Liver (tissue), 9 donors: ENCODE results near the gene ZDHHC18. TPM values are rescaled to one million over a fixed set of nuclear protein-coding genes. Genes with fewer than 3 reads are reported as not detected.

ENCODE experiments used
- DNase-seq: peaks from one replicate; pipeline ENCODE4 v3.0.0-alpha.2; 2017; ENCODE audit warnings: low spot score
- H3K27ac ChIP-seq, 2 donors: one replicate each; pipeline ENCODE4 v1.7.0; 2013; ENCODE audit warnings: inconsistent platforms in 2 of 2, low read length in 2 of 2, control low read depth in 1 of 2, low read depth in 1 of 2, mild to moderate bottlenecking in 1 of 2
- H3K27me3 ChIP-seq, 4 donors: one replicate each; pipeline versions ENCODE4 v1.6.1 to v1.7.0; 2013; ENCODE audit warnings: low read length in 3 of 4, inconsistent platforms in 1 of 4, mild to moderate bottlenecking in 1 of 4, moderate library complexity in 1 of 4; ENCODE audit not compliant: control insufficient read depth in 4 of 4, insufficient read depth in 4 of 4
- H3K36me3 ChIP-seq, 4 donors: one replicate each; pipeline versions ENCODE4 v1.6.1 to v1.7.0; 2013; ENCODE audit warnings: low read length in 3 of 4, mild to moderate bottlenecking in 3 of 4, low read depth in 1 of 4, moderate library complexity in 1 of 4; ENCODE audit not compliant: control insufficient read depth in 4 of 4, insufficient read depth in 3 of 4
- H3K4me1 ChIP-seq, 4 donors: one replicate each; pipeline versions ENCODE4 v1.6.1 to v1.7.0; 2013; ENCODE audit warnings: low read length in 3 of 4, mild to moderate bottlenecking in 3 of 4, moderate library complexity in 1 of 4; ENCODE audit not compliant: control insufficient read depth in 4 of 4, insufficient read depth in 4 of 4
- H3K4me3 ChIP-seq, 3 donors: one replicate each; pipeline versions ENCODE4 v1.6.1 to v1.7.0; 2013; ENCODE audit warnings: low read length in 3 of 3, control low read depth in 1 of 3, low read depth in 1 of 3, mild to moderate bottlenecking in 1 of 3
- H3K9ac ChIP-seq, 2 donors: one replicate each; pipeline ENCODE4 v1.7.0; 2013; ENCODE audit warnings: low read length in 2 of 2, mild to moderate bottlenecking in 2 of 2, moderate library complexity in 2 of 2, control low read depth in 1 of 2, low read depth in 1 of 2
- H3K9me3 ChIP-seq, 4 donors: one replicate each; pipeline versions ENCODE4 v1.6.1 to v1.7.0; 2013; ENCODE audit warnings: low read length in 3 of 4; ENCODE audit not compliant: control insufficient read depth in 4 of 4
- ATF3 ChIP-seq: IDR thresholded peaks from 2 replicates; pipeline ENCODE4 v1.6.1; 2016; ENCODE audit warnings: antibody characterized with exemption
- EGR1 ChIP-seq, 2 donors: IDR thresholded peaks; 2 replicates each; pipeline ENCODE4 v1.6.1; 2016 to 2018; ENCODE audit warnings: antibody characterized with exemption in 2 of 2, low read depth in 2 of 2
- FOXA1 ChIP-seq: IDR thresholded peaks from 2 replicates; pipeline ENCODE4 v1.6.1; 2016; ENCODE audit warnings: antibody characterized with exemption
- FOXA2 ChIP-seq: IDR thresholded peaks from 2 replicates; pipeline ENCODE4 v1.6.1; 2016; ENCODE audit warnings: antibody characterized with exemption
- GABPA ChIP-seq, 2 donors: IDR thresholded peaks in 1 of 2; conservative IDR thresholded peaks in 1 of 2; 2 replicates each; pipeline ENCODE4 v1.6.1; 2016; ENCODE audit warnings: antibody characterized with exemption in 2 of 2, mild to moderate bottlenecking in 1 of 2, moderate library complexity in 1 of 2
- HNF4A ChIP-seq, 2 donors: conservative IDR thresholded peaks; 2 replicates each; pipeline ENCODE4 v1.6.1; 2016; ENCODE audit warnings: antibody characterized with exemption in 2 of 2, mild to moderate bottlenecking in 2 of 2
- HNF4G ChIP-seq: IDR thresholded peaks from 2 replicates; pipeline ENCODE4 v1.6.1; 2016; ENCODE audit warnings: antibody characterized with exemption
- JUND ChIP-seq, 2 donors: IDR thresholded peaks; 2 replicates each; pipeline ENCODE4 v1.6.1; 2016; ENCODE audit warnings: antibody characterized with exemption in 2 of 2
- MAX ChIP-seq: IDR thresholded peaks from 2 replicates; pipeline ENCODE4 v1.6.1; 2016; ENCODE audit warnings: antibody characterized with exemption
- RAD21 ChIP-seq, 2 donors: IDR thresholded peaks; 2 replicates each; pipeline ENCODE4 v1.6.1; 2016; ENCODE audit warnings: antibody characterized with exemption in 2 of 2, mild to moderate bottlenecking in 2 of 2
- RXRA ChIP-seq, 2 donors: IDR thresholded peaks; 2 replicates each; pipeline ENCODE4 v1.6.1; 2017 to 2018; ENCODE audit warnings: antibody characterized with exemption in 2 of 2, mild to moderate bottlenecking in 1 of 2
- SP1 ChIP-seq: IDR thresholded peaks from 2 replicates; pipeline ENCODE4 v1.6.1; 2018; ENCODE audit warnings: antibody characterized with exemption, mild to moderate bottlenecking
- TAF1 ChIP-seq: conservative IDR thresholded peaks from 2 replicates; pipeline ENCODE4 v1.6.1; 2016; ENCODE audit warnings: antibody characterized with exemption, mild to moderate bottlenecking
- YY1 ChIP-seq: IDR thresholded peaks from 2 replicates; pipeline ENCODE4 v1.6.1; 2016; ENCODE audit warnings: antibody characterized with exemption, mild to moderate bottlenecking
- WGBS: extraction: QIAGEN DNeasy Blood & Tissue Kit; methylation state at CpG from one replicate; pipeline ENCODE4 v1.1.7; 2013; 5-methylcytosine and 5-hydroxymethylcytosine counted together
- polyA plus RNA-seq, 2 donors: library from polyadenylated mRNA; stranded (reverse) in 1 of 2; unstranded in 1 of 2; fragments of 200-250 nt in 1 of 2; fragments of >200 nt in 1 of 2; fragmentation: Nextera tagmentation in 1 of 2; extraction: Ambion mirVana in 1 of 2; gene quantifications; one replicate each; pipeline versions ENCODE4 v1.2.1 to v1.2.3, GENCODE V29; 2013 to 2015
- total RNA-seq, 2 donors: library from RNA; depleted of rRNA; stranded (reverse); fragments of >200 nt; gene quantifications; one replicate each; pipeline ENCODE4 v1.2.3, GENCODE V29; 2014
- TF ChIP-seq, protein P1 (sequence below): fragments of 150-350 bp; IDR thresholded peaks from 2 replicates; pipeline ENCODE4 v1.5.1; 2017; ENCODE audit warnings: improper control_type of control experiment, low read depth, low read length; ENCODE audit not compliant: missing input control
- TF ChIP-seq, protein P2 (sequence below): IDR thresholded peaks from 2 replicates; pipeline ENCODE4 v1.6.1; 2016; ENCODE audit warnings: antibody characterized with exemption, mild to moderate bottlenecking
- TF ChIP-seq, protein P3 (sequence below): IDR thresholded peaks from 2 replicates; pipeline ENCODE4 v1.6.1; 2016; ENCODE audit warnings: antibody characterized with exemption
- donor health status: healthy.
- donor health status: healthy.
- donor health status: healthy.
- donor health status: healthy.
- donor health status: healthy.

Gene ZDHHC18
- total and polyA plus RNA-seq, 4 donors, result 2.6 to 9.2 (median 7.9) TPM

DNA sequence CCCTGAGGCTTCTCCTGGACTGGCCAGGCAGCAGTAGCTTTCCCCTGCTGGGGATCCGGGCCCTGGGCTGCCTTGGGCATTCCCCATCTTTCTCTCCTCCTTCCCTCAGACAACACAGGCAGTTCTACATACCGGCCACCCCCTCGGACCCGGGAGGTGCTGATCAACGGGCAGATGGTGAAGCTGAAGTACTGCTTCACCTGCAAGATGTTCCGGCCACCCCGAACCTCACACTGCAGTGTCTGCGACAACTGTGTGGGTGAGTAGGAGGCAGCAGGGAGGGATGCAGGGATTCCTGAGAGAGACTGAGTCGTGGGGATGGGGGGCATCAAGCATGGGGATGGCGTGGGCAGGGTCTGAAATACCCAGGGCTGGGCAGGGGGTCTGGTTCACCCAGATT, 22.0 kb downstream of the ZDHHC18 start:
- no peaks in the 10 kb centered on the region for H3K9me3 ChIP-seq
- H3K9ac ChIP-seq, result peak overlapping the region in 1 of 2 donors; percentile 52
- no peak overlapping the region for H3K4me3 ChIP-seq
- TF ChIP-seq, protein P1, sequence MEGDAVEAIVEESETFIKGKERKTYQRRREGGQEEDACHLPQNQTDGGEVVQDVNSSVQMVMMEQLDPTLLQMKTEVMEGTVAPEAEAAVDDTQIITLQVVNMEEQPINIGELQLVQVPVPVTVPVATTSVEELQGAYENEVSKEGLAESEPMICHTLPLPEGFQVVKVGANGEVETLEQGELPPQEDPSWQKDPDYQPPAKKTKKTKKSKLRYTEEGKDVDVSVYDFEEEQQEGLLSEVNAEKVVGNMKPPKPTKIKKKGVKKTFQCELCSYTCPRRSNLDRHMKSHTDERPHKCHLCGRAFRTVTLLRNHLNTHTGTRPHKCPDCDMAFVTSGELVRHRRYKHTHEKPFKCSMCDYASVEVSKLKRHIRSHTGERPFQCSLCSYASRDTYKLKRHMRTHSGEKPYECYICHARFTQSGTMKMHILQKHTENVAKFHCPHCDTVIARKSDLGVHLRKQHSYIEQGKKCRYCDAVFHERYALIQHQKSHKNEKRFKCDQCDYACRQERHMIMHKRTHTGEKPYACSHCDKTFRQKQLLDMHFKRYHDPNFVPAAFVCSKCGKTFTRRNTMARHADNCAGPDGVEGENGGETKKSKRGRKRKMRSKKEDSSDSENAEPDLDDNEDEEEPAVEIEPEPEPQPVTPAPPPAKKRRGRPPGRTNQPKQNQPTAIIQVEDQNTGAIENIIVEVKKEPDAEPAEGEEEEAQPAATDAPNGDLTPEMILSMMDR, result no peak
- no peak for TF ChIP-seq YY1
- no peak for TF ChIP-seq RAD21 (IDR thresholded peaks at IDR 0.05)
- TF ChIP-seq FOXA2, result no peak
- no peak for TF ChIP-seq GABPA (IDR thresholded peaks at IDR 0.05 in 1 of 2, conservative IDR thresholded peaks at IDR 0.05 in 1 of 2)
- TF ChIP-seq, protein P2, sequence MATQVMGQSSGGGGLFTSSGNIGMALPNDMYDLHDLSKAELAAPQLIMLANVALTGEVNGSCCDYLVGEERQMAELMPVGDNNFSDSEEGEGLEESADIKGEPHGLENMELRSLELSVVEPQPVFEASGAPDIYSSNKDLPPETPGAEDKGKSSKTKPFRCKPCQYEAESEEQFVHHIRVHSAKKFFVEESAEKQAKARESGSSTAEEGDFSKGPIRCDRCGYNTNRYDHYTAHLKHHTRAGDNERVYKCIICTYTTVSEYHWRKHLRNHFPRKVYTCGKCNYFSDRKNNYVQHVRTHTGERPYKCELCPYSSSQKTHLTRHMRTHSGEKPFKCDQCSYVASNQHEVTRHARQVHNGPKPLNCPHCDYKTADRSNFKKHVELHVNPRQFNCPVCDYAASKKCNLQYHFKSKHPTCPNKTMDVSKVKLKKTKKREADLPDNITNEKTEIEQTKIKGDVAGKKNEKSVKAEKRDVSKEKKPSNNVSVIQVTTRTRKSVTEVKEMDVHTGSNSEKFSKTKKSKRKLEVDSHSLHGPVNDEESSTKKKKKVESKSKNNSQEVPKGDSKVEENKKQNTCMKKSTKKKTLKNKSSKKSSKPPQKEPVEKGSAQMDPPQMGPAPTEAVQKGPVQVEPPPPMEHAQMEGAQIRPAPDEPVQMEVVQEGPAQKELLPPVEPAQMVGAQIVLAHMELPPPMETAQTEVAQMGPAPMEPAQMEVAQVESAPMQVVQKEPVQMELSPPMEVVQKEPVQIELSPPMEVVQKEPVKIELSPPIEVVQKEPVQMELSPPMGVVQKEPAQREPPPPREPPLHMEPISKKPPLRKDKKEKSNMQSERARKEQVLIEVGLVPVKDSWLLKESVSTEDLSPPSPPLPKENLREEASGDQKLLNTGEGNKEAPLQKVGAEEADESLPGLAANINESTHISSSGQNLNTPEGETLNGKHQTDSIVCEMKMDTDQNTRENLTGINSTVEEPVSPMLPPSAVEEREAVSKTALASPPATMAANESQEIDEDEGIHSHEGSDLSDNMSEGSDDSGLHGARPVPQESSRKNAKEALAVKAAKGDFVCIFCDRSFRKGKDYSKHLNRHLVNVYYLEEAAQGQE, result no peak
- no peak for TF ChIP-seq HNF4A (conservative IDR thresholded peaks at IDR 0.05)
- TF ChIP-seq SP1, result no peak
- no peak for TF ChIP-seq JUND (IDR thresholded peaks at IDR 0.05)
- no peak for TF ChIP-seq HNF4G
- no peak for TF ChIP-seq ATF3
- no peak for TF ChIP-seq RXRA (IDR thresholded peaks at IDR 0.05)
- no peak for TF ChIP-seq FOXA1
- TF ChIP-seq, protein P3, sequence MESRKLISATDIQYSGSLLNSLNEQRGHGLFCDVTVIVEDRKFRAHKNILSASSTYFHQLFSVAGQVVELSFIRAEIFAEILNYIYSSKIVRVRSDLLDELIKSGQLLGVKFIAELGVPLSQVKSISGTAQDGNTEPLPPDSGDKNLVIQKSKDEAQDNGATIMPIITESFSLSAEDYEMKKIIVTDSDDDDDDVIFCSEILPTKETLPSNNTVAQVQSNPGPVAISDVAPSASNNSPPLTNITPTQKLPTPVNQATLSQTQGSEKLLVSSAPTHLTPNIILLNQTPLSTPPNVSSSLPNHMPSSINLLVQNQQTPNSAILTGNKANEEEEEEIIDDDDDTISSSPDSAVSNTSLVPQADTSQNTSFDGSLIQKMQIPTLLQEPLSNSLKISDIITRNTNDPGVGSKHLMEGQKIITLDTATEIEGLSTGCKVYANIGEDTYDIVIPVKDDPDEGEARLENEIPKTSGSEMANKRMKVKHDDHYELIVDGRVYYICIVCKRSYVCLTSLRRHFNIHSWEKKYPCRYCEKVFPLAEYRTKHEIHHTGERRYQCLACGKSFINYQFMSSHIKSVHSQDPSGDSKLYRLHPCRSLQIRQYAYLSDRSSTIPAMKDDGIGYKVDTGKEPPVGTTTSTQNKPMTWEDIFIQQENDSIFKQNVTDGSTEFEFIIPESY, result no peak
- DNase-seq, result no peak
- peaks cover 2 to 43% (median 35%) of the 10 kb centered on the region in 4 donors for H3K36me3 ChIP-seq
- H3K27ac ChIP-seq, result peak overlapping the region; percentile 71 to 72
- 92% methylated on average over 10 of the region's 10 CpGs for WGBS
- H3K27me3 ChIP-seq, result no peaks in the 10 kb centered on the region
- peaks cover 0 to 12% (median 8%) of the 10 kb centered on the region in 4 donors for H3K4me1 ChIP-seq

GRCh38 chr1:26848941-26849774, 22.7 kb downstream of the ZDHHC18 start:
- H3K36me3 ChIP-seq, result peaks cover 6 to 46% (median 40%) of the 10 kb centered on the region in 4 donors
- 39% methylated on average over 10 of the region's 10 CpGs for WGBS
- H3K9me3 ChIP-seq, result no peaks in the 10 kb centered on the region
- peak overlapping the region; percentile 52 to 66 for H3K9ac ChIP-seq
- H3K27me3 ChIP-seq, result no peaks in the 10 kb centered on the region
- H3K27ac ChIP-seq, result peak overlapping the region; percentile 71 to 72
- H3K4me1 ChIP-seq, result peaks cover 0 to 12% (median 8%) of the 10 kb centered on the region in 4 donors
- DNase-seq, result no peak
- no peak overlapping the region for H3K4me3 ChIP-seq
- peak; percentile 7 for TF ChIP-seq SP1
- TF ChIP-seq EGR1 (IDR thresholded peaks at IDR 0.05; ENCODE audit: low read depth in 2 of 2), result peak in 1 of 2 donors; percentile 68
- TF ChIP-seq HNF4G, result no peak
- TF ChIP-seq MAX, result no peak
- TF ChIP-seq TAF1, result no peak
- TF ChIP-seq HNF4A (conservative IDR thresholded peaks at IDR 0.05), result peak; percentile 29 to 76
- TF ChIP-seq RXRA (IDR thresholded peaks at IDR 0.05), result peak; percentile 32 to 73
